OCI-LY7 (cell line): ENCODE data around the gene GNG12. TPM values are rescaled to one million over a fixed set of nuclear protein-coding genes. Genes with fewer than 3 reads are reported as not detected.

ENCODE experiments used
- BruUV-seq: library from RNA; stranded (reverse); fragments of 400-500 nt; replicated peaks from 2 replicates; lab custom pipeline; 2021; lab: Mats Ljungman, UMichigan
- CTCF ChIA-PET: fragments of 300-600 bp; sonication (Branson Sonifier 250); formaldehyde crosslinking; loops from one replicate; lab custom pipeline; 2022; ENCODE audit warnings: antibody characterized with exemption; ENCODE audit not compliant: unreplicated experiment; lab: Charles Lee
- POLR2A ChIA-PET: fragments of 300-600 bp; sonication (Branson Sonifier 250); formaldehyde crosslinking; loops from one replicate; lab custom pipeline; 2022; ENCODE audit warnings: antibody characterized with exemption; lab: Charles Lee
- DNase-seq: peaks from one replicate; pipeline ENCODE4 v3.0.0-alpha.2; 2015; ENCODE audit warnings: low spot score
- H2AFZ ChIP-seq: fragments of 200-600 bp; sonication (generic), shearing (Covaris generic); 2 replicates; pipeline ENCODE4 v1.6.1; 2014; ENCODE audit warnings: mild to moderate bottlenecking, antibody characterized with exemption, low read length, moderate library complexity
- H3K27ac ChIP-seq: fragments of 200-600 bp; sonication (generic); 2 replicates; pipeline ENCODE4 v1.5.1; 2014; ENCODE audit warnings: mixed run types, low read depth, mild to moderate bottlenecking, moderate library complexity, low read length, inconsistent platforms; ENCODE audit not compliant: poor library complexity, severe bottlenecking
- H3K36me3 ChIP-seq: fragments of 200-600 bp; sonication (generic); 2 replicates; pipeline ENCODE4 v1.6.1; 2014; ENCODE audit warnings: mild to moderate bottlenecking, antibody characterized with exemption, low read length, moderate library complexity, mixed read lengths; ENCODE audit not compliant: insufficient read depth
- H3K4me1 ChIP-seq: fragments of 200-600 bp; sonication (generic); 2 replicates; pipeline ENCODE4 v1.5.1; 2014; ENCODE audit warnings: mild to moderate bottlenecking, low read length; ENCODE audit not compliant: insufficient read depth, poor library complexity, severe bottlenecking
- H3K4me2 ChIP-seq: fragments of 200-600 bp; sonication (generic); 2 replicates; pipeline ENCODE4 v1.6.1; 2014; ENCODE audit warnings: mild to moderate bottlenecking, low read length
- H3K4me3 ChIP-seq: fragments of 200-600 bp; sonication (generic); 2 replicates; pipeline ENCODE4 v1.5.1; 2014; ENCODE audit warnings: mild to moderate bottlenecking, low read depth, low read length; ENCODE audit not compliant: poor library complexity, severe bottlenecking
- H3K79me2 ChIP-seq: fragments of 200-600 bp; sonication (generic); 2 replicates; pipeline ENCODE4 v1.6.1; 2016; ENCODE audit warnings: low read depth, mild to moderate bottlenecking, low read length, moderate library complexity, mixed read lengths; ENCODE audit not compliant: insufficient read depth
- H3K9me2 ChIP-seq: fragments of 200-600 bp; sonication (generic); 2 replicates; pipeline ENCODE4 v1.6.1; 2016; ENCODE audit warnings: mild to moderate bottlenecking, low read length, mixed read lengths; ENCODE audit not compliant: insufficient read depth
- H3K9me3 ChIP-seq: fragments of 200-600 bp; sonication (generic); 2 replicates; pipeline ENCODE4 v1.6.1; 2014; ENCODE audit warnings: mild to moderate bottlenecking, mixed run types, low read length, mixed read lengths
- H4K20me1 ChIP-seq: fragments of 200-600 bp; sonication (generic); 2 replicates; pipeline ENCODE4 v1.6.1; 2014; ENCODE audit warnings: mild to moderate bottlenecking, antibody characterized with exemption, low read length, moderate library complexity, mixed read lengths; ENCODE audit not compliant: insufficient read depth
- CTCF ChIP-seq: fragments of 200-600 bp; sonication (generic); conservative IDR thresholded peaks from 2 replicates; pipeline ENCODE4 v1.5.1; 2014; ENCODE audit warnings: mild to moderate bottlenecking, antibody characterized with exemption, low read length, moderate library complexity, mixed read lengths
- EZH2phosphoT487 ChIP-seq: fragments of 200-600 bp; sonication (generic); IDR thresholded peaks from 2 replicates; pipeline ENCODE4 v1.6.1; 2018; ENCODE audit warnings: low read depth, borderline replicate concordance, mild to moderate bottlenecking, mixed run types, antibody characterized with exemption, low read length, moderate library complexity, mixed read lengths
- intact Hi-C: fragments of 100-400 bp; cut with micrococcal nuclease; formaldehyde crosslinking; loops from one replicate; pipeline ENCODE4 v1.10.0; 2022; ENCODE audit not compliant: unreplicated experiment
- total RNA-seq, 2 experiments: library from RNA; depleted of rRNA in 1 of 2; stranded (reverse); fragments of >200 nt in 1 of 2; shearing (Covaris generic) in 1 of 2; gene quantifications; 2 replicates each; pipeline ENCODE4 v1.2.3, GENCODE V29; 2014 to 2022

The GNG12 gene
- total RNA-seq, 2 experiments from 2014 or later: 0.10 TPM; not detected in 1

- Histone ChIP-seq H3K4me1 (no peaks in the 10 kb centered on the region), H3K27ac (no peak overlapping the region), H3K4me3 (no peak overlapping the region), H4K20me1 (no peaks in the 10 kb centered on the region), H3K4me2 (no peak overlapping the region), H3K36me3 (no peaks in the 10 kb centered on the region), H3K9me2 (no peaks in the 10 kb centered on the region), H3K9me3 (no peaks in the 10 kb centered on the region), H3K79me2 (no peaks in the 10 kb centered on the region), H2AFZ (no peak overlapping the region)
- ChIA-PET POLR2A (no interaction called here), CTCF (no interaction called here)
- TF ChIP-seq CTCF: no peak
- TF ChIP-seq EZH2phosphoT487: no peak
- intact Hi-C loops: no loop called here
- no TSS peak for BruUV-seq
- DNase-seq: no peak
Measured at GRCh38 chr1:67795179-67795912, 37.9 kb downstream of the GNG12 start.

- Histone ChIP-seq H3K27ac (no peak overlapping the region), H3K36me3 (no peaks in the 10 kb centered on the region), H3K4me2 (no peak overlapping the region), H3K4me1 (no peaks in the 10 kb centered on the region), H3K79me2 (no peaks in the 10 kb centered on the region), H3K9me2 (no peaks in the 10 kb centered on the region), H4K20me1 (no peaks in the 10 kb centered on the region), H3K4me3 (no peak overlapping the region), H3K9me3 (no peaks in the 10 kb centered on the region), H2AFZ (no peak overlapping the region)
- intact Hi-C loops: no loop called here
- POLR2A ChIA-PET: interaction anchor here (0.7 to 1.2 kb wide), 2 partner anchors 17 to 268 kb away, joined by 3 to 4 read pairs; no protein-coding TSS in a partner anchor
- CTCF ChIA-PET: no interaction called here
- no peak for TF ChIP-seq EZH2phosphoT487
- TF ChIP-seq CTCF: no peak
- DNase-seq: no peak
- BruUV-seq: no TSS peak
Measured at GRCh38 chr1:67793562-67793961, 39.7 kb downstream of the GNG12 start.

GRCh38 chr1:67792741-67793458, 40.4 kb downstream of the GNG12 start:
- no peaks in the 10 kb centered on the region for H3K79me2 ChIP-seq
- TF ChIP-seq EZH2phosphoT487: no peak
- TF ChIP-seq CTCF: no peak
- H3K4me1 ChIP-seq: no peaks in the 10 kb centered on the region
- BruUV-seq: no TSS peak
- H3K27ac ChIP-seq: no peak overlapping the region
- DNase-seq: no peak
- H3K4me2 ChIP-seq: no peak overlapping the region
- intact Hi-C loops: no loop called here
- H3K36me3 ChIP-seq: no peaks in the 10 kb centered on the region
- no peak overlapping the region for H2AFZ ChIP-seq
- ChIA-PET POLR2A (interaction anchor here (0.5 to 0.7 kb wide), 2 partner anchors 268 to 273 kb away, joined by 4 read pairs; no protein-coding TSS in a partner anchor), CTCF (no interaction called here)
- no peaks in the 10 kb centered on the region for H3K9me2 ChIP-seq
- H4K20me1 ChIP-seq: no peaks in the 10 kb centered on the region
- no peaks in the 10 kb centered on the region for H3K9me3 ChIP-seq
- H3K4me3 ChIP-seq: no peak overlapping the region
